ENCODE data around the gene SPOCK1. TPM values are rescaled to one million over a fixed set of nuclear protein-coding genes. Genes with fewer than 3 reads are reported as not detected.

Gene SPOCK1
- total RNA-seq, 2 experiments from 2014 or later, result not detected

DNA sequence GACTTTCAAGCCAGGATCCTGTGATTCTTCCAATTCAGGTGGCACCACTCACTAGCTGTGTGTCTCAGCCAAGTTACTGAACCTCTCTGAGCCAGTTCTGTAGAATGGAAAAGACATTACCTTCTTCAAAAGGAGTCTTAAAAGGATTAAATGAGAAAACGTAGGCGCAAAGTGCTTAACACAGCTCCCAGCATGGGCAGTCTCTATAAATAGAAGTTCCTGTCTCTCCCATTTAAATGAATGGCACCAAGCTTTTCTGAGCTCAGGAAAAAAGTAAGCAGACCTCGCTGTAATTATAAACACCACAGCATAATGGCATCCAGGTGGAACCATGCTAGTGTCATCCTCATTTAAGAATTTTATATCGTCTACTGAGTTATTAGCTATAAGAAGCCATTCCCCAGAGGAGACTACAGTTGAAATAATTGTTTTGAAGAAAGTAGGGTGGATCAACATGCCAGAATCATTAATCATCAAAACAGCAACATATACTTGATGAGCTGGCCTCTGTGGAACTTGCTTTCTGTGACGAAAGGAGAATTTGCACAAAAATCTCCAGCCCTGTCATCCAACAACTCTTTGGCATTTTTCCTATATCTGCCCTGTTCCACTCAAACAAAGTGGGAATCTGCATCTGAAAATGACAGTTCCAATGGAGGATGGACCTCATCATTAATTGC, 188.9 kb downstream of the SPOCK1 start:
- CTCF ChIA-PET, result interaction anchor here (2.1 kb wide), 1 partner anchor 10 kb away, joined by 11 read pairs; no protein-coding TSS in a partner anchor
- Mint-ChIP-seq H3K36me3 (ENCODE audit: low read depth) (no peaks in the 10 kb centered on the region), H3K4me3 (no peak overlapping the region), H3K27ac (no peak overlapping the region), H3K4me1 (ENCODE audit: low read depth) (no peaks in the 10 kb centered on the region), H3K27me3 (ENCODE audit: low read depth) (peaks cover 3% of the 10 kb centered on the region), H3K9me3 (ENCODE audit: insufficient read depth) (no peaks in the 10 kb centered on the region)
- no peak for DNase-seq
- POLR2A ChIA-PET, result no interaction called here
- no peak for ATAC-seq

DNA sequence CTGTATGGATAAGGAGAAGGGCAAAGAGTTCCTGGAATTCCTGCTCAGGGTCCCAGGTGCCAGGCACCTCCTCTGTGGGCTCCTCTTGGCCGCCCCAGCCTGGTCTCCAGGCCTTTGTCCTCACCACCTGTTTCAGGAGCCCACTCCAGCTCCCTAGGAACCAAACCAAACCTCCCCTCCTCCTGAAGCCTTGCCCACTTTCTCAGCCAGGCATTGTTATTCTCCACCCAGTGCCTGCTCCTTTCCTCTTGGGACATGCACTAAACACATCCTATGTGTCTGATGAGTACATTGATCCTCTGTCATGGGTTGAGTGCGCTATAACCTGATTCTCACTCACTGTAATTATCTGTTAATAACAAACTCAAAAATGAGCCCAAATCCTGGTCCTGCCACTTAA, 189.8 kb downstream of the SPOCK1 start:
- H3K36me3 Mint-ChIP-seq (ENCODE audit: low read depth), result no peaks in the 10 kb centered on the region
- peaks cover 3% of the 10 kb centered on the region for H3K27me3 Mint-ChIP-seq (ENCODE audit: low read depth)
- ChIA-PET CTCF (interaction anchor here (2.1 kb wide), 1 partner anchor 11 kb away, joined by 11 read pairs; no protein-coding TSS in a partner anchor), POLR2A (no interaction called here)
- no peaks in the 10 kb centered on the region for H3K4me1 Mint-ChIP-seq (ENCODE audit: low read depth)
- ATAC-seq (no peak), DNase-seq (no peak)
- H3K9me3 Mint-ChIP-seq (ENCODE audit: insufficient read depth), result no peaks in the 10 kb centered on the region
- H3K27ac Mint-ChIP-seq, result no peak overlapping the region
- H3K4me3 Mint-ChIP-seq, result no peak overlapping the region

- CTCF ChIA-PET, result no interaction called here
- no peaks in the 10 kb centered on the region for H3K36me3 Mint-ChIP-seq (ENCODE audit: low read depth)
- no peak overlapping the region for H3K4me3 Mint-ChIP-seq
- H3K9me3 Mint-ChIP-seq (ENCODE audit: insufficient read depth), result no peaks in the 10 kb centered on the region
- no peak overlapping the region for H3K27ac Mint-ChIP-seq
- peaks cover 3% of the 10 kb centered on the region for H3K27me3 Mint-ChIP-seq (ENCODE audit: low read depth)
- POLR2A ChIA-PET, result no interaction called here
- ATAC-seq (no peak), DNase-seq (no peak)
- H3K4me1 Mint-ChIP-seq (ENCODE audit: low read depth), result no peaks in the 10 kb centered on the region
These were observed 190.8 kb downstream of the SPOCK1 start for GRCh38 chr5:137308311-137308710.

- no peak overlapping the region for H3K4me3 Mint-ChIP-seq
These were observed 192.2 kb downstream of the SPOCK1 start for GRCh38 chr5:137306903-137307302.

DNA sequence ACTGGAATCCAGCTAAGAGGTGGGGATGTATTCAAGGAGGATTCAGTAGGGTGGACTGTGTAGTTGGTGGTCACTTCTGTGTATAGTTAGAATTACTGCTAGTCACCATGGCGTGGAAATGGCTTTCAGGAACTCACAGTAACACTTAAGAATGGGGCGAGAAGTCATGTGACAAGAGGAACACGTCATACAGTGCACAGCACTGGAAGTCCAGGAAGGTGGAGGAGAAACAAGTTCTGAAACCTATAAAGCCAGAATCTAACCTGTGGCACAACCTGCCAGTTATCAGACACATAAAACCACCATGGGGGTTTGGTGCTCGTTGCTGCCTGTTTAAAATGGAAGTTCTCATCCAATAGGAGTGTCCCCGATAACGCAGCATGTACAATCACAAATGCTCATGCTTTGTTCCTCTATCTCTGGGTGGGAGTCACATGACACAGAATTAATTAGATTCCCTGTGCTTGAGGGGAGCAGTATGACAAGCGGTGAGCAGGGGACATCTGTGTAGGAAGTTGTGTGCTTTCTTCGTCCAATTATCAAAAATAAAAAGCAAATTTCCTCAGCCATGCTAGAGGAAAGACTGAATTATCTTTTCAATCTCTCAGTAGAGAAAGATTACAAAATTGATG, 193.0 kb downstream of the SPOCK1 start:
- ChIA-PET CTCF (interaction anchor here (1.0 to 1.1 kb wide), 2 partner anchors 14 kb away, joined by 4 read pairs; no protein-coding TSS in a partner anchor), POLR2A (no interaction called here)
- no peak for ATAC-seq
- no peaks in the 10 kb centered on the region for H3K36me3 Mint-ChIP-seq (ENCODE audit: low read depth)
- no peaks in the 10 kb centered on the region for H3K9me3 Mint-ChIP-seq (ENCODE audit: insufficient read depth)
- H3K4me1 Mint-ChIP-seq (ENCODE audit: low read depth), result no peaks in the 10 kb centered on the region
- no peak overlapping the region for H3K4me3 Mint-ChIP-seq
- H3K27ac Mint-ChIP-seq, result no peak overlapping the region
- no peak for DNase-seq
- peaks cover 3% of the 10 kb centered on the region for H3K27me3 Mint-ChIP-seq (ENCODE audit: low read depth)

More at GRCh38 chr5:137306903-137307302, 192.2 kb downstream of the SPOCK1 start:
- ChIA-PET CTCF (interaction anchor here (1.1 kb wide), 1 partner anchor 13 kb away, joined by 4 read pairs; no protein-coding TSS in a partner anchor), POLR2A (no interaction called here)
- ATAC-seq, result no peak
- no peak for DNase-seq
- H3K27ac Mint-ChIP-seq, result no peak overlapping the region
- no peaks in the 10 kb centered on the region for H3K36me3 Mint-ChIP-seq (ENCODE audit: low read depth)
- H3K9me3 Mint-ChIP-seq (ENCODE audit: insufficient read depth), result no peaks in the 10 kb centered on the region
- no peaks in the 10 kb centered on the region for H3K4me1 Mint-ChIP-seq (ENCODE audit: low read depth)
- H3K27me3 Mint-ChIP-seq (ENCODE audit: low read depth), result peaks cover 3% of the 10 kb centered on the region

DNA sequence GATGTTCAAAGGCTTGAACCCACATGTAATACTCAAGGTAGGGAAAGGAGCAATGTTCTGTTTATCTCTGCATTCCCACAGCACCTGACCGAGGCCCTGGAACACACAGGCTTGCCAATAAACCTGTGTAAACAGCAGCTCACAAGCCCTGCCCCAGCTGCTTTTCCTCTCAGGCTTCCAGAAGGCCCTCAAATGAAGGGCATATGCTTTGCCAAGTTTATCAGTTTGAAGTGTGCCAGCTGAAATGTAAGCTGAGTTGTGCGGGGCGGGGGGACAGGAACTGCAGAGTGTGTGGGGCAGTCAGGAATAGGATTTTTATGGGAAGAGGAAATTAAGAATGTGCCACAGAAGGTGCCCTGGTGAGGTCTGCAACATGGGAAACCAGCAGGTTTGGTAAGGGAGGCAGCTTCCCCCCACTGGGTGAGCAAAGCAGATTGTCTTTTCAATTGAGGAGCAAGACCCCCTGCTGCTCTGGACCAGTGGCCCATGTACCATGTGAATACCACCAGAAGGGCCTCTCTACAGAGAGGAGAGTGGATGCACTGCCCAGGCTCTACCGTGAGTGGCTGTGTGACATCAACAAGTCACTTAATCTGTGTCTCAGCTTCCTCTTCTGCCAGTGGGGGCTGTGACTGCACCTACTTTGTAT, 194.8 kb downstream of the SPOCK1 start:
- no peaks in the 10 kb centered on the region for H3K36me3 Mint-ChIP-seq (ENCODE audit: low read depth)
- no peak overlapping the region for H3K27ac Mint-ChIP-seq
- no peaks in the 10 kb centered on the region for H3K9me3 Mint-ChIP-seq (ENCODE audit: insufficient read depth)
- H3K4me3 Mint-ChIP-seq, result no peak overlapping the region
- ChIA-PET CTCF (no interaction called here), POLR2A (no interaction called here)
- H3K27me3 Mint-ChIP-seq (ENCODE audit: low read depth), result no peaks in the 10 kb centered on the region
- ATAC-seq (no peak), DNase-seq (no peak)
- H3K4me1 Mint-ChIP-seq (ENCODE audit: low read depth), result no peaks in the 10 kb centered on the region

- no peak overlapping the region for H3K27ac Mint-ChIP-seq
- H3K9me3 Mint-ChIP-seq (ENCODE audit: insufficient read depth), result no peaks in the 10 kb centered on the region
- CTCF ChIA-PET, result interaction anchor here (1.8 kb wide), 1 partner anchor 17 kb away, joined by 4 read pairs; no protein-coding TSS in a partner anchor
- DNase-seq, result no peak
- no peaks in the 10 kb centered on the region for H3K4me1 Mint-ChIP-seq (ENCODE audit: low read depth)
- no peaks in the 10 kb centered on the region for H3K27me3 Mint-ChIP-seq (ENCODE audit: low read depth)
- POLR2A ChIA-PET, result no interaction called here
- H3K36me3 Mint-ChIP-seq (ENCODE audit: low read depth), result no peaks in the 10 kb centered on the region
- ATAC-seq, result no peak
- H3K4me3 Mint-ChIP-seq, result no peak overlapping the region
These were observed 195.6 kb downstream of the SPOCK1 start for GRCh38 chr5:137303509-137303908.

GRCh38 chr5:137300411-137301240, 198.5 kb downstream of the SPOCK1 start:
- H3K27me3 Mint-ChIP-seq (ENCODE audit: low read depth), result peaks cover 5% of the 10 kb centered on the region
- no peak overlapping the region for H3K27ac Mint-ChIP-seq
- ChIA-PET POLR2A (no interaction called here), CTCF (no interaction called here)
- no peak overlapping the region for H3K4me3 Mint-ChIP-seq
- no peaks in the 10 kb centered on the region for H3K4me1 Mint-ChIP-seq (ENCODE audit: low read depth)
- DNase-seq (no peak), ATAC-seq (no peak)
- no peaks in the 10 kb centered on the region for H3K9me3 Mint-ChIP-seq (ENCODE audit: insufficient read depth)
- no peaks in the 10 kb centered on the region for H3K36me3 Mint-ChIP-seq (ENCODE audit: low read depth)

GRCh38 chr5:137296213-137296781, 202.8 kb downstream of the SPOCK1 start:
- ChIA-PET POLR2A (no interaction called here), CTCF (no interaction called here)
- DNase-seq, result no peak
- peaks cover 5% of the 10 kb centered on the region for H3K27me3 Mint-ChIP-seq (ENCODE audit: low read depth)
- H3K4me1 Mint-ChIP-seq (ENCODE audit: low read depth), result no peaks in the 10 kb centered on the region
- H3K4me3 Mint-ChIP-seq, result no peak overlapping the region
- no peak for ATAC-seq
- no peak overlapping the region for H3K27ac Mint-ChIP-seq
- no peaks in the 10 kb centered on the region for H3K9me3 Mint-ChIP-seq (ENCODE audit: insufficient read depth)
- H3K36me3 Mint-ChIP-seq (ENCODE audit: low read depth), result no peaks in the 10 kb centered on the region

GRCh38 chr5:137294604-137295003, 204.5 kb downstream of the SPOCK1 start:
- peaks cover 5% of the 10 kb centered on the region for H3K27me3 Mint-ChIP-seq (ENCODE audit: low read depth)
- no peak overlapping the region for H3K4me3 Mint-ChIP-seq
- no peak overlapping the region for H3K27ac Mint-ChIP-seq
- POLR2A ChIA-PET, result no interaction called here
- H3K36me3 Mint-ChIP-seq (ENCODE audit: low read depth), result no peaks in the 10 kb centered on the region
- no peak for ATAC-seq
- H3K4me1 Mint-ChIP-seq (ENCODE audit: low read depth), result no peaks in the 10 kb centered on the region
- CTCF ChIA-PET, result interaction anchor here (1.5 kb wide), 1 partner anchor 26 kb away, joined by 4 read pairs; no protein-coding TSS in a partner anchor
- no peak for DNase-seq
- no peaks in the 10 kb centered on the region for H3K9me3 Mint-ChIP-seq (ENCODE audit: insufficient read depth)

DNA sequence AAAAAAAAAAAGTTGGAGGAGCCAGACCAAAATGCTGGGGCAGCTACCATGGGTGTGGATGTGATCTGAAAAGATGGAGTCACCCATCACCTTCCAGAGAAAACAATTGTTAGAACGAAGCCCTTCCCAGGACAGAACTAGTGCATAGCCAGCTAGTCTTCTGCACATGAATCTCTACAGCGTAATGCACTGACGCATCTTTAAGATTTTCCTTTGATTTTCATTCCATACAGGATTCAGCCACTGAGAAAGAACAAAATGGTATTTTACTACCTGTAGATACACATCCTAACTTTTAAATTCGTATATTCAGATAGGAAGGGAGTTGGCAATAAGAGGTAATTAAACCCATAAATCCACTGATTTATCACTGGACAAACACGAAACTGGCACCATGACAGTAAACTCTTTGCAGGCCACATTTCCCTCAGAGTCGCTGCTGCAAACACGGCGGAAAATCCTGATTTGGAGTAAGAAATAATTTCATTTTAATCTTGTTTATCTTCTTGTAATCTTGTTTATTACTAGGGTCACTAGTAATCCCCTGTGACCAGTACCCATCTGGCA, 206.6 kb downstream of the SPOCK1 start:
- no peaks in the 10 kb centered on the region for H3K9me3 Mint-ChIP-seq (ENCODE audit: insufficient read depth)
- POLR2A ChIA-PET, result no interaction called here

More for the DNA sequence above, 206.6 kb downstream of the SPOCK1 start:
- CTCF ChIA-PET, result interaction anchor here (1.0 to 1.1 kb wide), 2 partner anchors 27 to 28 kb away, joined by 3 read pairs; no protein-coding TSS in a partner anchor
- Mint-ChIP-seq H3K27me3 (ENCODE audit: low read depth) (peaks cover 1% of the 10 kb centered on the region), H3K36me3 (ENCODE audit: low read depth) (no peaks in the 10 kb centered on the region), H3K4me1 (ENCODE audit: low read depth) (no peaks in the 10 kb centered on the region), H3K4me3 (no peak overlapping the region), H3K27ac (no peak overlapping the region)
- ATAC-seq (no peak), DNase-seq (no peak)

Data from activated CD8-positive, alpha-beta T cell treated with anti-CD3 and anti-CD28 coated beads, Interleukin-2, amount 10 ng/mL, durations not matched to agents 7 days and 5 days (primary cell).